SIG-M5 treated with dmso at 0.1 percent for 504 hours (cell line): ENCODE measurements around the gene PLD6.

ENCODE experiments used
- DNase-seq: peaks from one replicate; lab custom pipeline; 2025; ENCODE audit not compliant: unreplicated experiment; lab: John Stamatoyannopoulos, UW

PLD6 gene

DNA sequence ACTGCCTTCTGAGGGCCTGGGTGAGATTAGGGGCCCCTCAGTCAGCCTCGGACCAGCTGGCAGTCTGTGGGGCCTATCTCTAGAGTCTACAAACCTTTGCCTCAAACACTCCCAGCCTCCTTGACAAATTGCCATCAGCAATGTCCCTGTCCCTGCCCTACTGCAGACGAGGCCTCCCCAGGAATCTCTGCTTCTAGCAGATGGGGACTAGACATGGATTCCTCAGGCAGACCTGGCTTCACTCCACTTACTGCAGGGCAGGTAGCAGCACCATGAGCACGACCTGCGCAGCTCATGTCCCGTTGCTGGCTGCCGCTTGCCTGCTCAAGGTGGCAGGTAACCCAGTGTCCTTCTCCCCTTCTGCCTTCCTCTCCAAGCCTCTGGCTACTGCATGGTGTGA, 49.1 kb downstream of the PLD6 start:
- DNase-seq: no peak

DNA sequence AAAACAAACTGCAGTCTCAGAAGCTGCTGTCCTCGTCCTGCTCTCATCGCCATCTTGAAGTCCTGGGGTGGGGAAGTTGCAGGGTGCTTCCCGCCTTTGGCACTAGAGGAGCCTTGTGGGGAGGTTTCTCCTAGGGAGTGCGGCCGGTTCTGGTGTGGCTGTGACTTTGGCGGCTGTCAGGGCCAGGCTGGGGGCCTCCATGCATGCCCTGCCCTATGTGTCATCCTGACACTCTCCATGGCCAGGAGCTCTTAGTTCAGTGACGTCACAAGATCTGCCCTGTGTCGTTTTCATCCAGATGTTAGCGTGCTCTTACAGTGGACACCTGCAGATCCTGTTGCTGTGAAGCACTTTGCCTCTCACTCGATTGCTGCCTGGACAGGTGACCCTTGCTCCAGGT, 49.6 kb downstream of the PLD6 start:
- DNase-seq: no peak

DNA sequence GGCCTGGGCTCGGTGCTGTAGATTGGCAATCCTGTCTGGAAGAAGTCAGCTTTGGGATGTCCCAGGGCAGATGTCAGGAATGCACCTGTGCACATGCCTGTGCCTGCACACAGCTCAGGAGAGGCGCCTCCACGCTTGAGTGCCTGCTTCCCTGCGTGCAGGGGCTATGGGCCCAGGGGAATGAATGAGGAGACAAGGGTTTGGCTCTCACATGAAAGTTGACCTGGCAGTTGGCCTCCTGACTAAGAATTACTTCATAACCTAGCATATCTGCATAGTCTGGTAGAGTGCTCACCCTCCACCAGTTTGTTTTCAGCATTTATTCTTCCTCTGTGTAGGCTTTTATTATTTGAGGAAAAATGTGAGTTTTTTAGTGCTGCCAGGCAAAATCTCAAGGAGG, 50.0 kb downstream of the PLD6 start:
- no peak for DNase-seq

DNA sequence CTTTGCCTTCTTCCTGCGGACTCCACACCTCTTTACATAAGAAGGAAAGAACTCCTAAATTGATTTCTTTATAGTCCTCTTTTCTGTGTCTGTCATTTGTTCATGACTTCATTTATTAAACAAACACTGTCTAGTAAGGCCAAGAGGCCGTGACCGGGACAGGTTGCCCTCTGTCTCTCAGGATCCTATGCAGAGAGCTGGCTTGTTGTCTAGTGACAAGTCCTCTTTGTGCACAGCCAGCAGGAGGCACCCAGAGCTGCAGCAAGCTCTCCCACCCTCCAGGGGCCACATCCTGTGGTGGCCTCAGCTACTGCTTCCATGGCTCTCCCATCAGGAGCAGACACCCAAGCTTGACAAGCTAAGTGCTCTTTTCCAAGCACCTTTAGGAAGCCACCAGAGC, 50.6 kb downstream of the PLD6 start:
- DNase-seq: no peak

DNA sequence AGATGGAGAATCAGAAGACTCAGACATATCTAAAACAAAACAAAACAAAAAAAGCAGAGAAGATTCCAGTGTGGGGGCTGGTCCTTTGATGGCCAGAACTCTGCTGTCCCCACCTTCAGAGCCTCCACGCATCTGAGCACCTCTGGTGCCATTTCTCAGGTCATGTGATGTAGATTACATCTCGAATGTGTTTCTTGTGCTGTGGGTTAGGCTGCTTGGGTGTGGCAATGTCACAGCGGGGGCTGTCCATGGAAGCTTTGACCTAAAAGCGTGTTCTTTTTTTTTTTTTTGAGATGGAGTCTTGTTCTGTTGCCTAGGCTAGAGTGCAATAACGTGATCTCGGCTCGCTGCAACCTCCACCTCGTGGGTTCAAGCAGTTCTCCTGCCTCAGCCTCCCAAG, 51.2 kb downstream of the PLD6 start:
- no peak for DNase-seq

DNA sequence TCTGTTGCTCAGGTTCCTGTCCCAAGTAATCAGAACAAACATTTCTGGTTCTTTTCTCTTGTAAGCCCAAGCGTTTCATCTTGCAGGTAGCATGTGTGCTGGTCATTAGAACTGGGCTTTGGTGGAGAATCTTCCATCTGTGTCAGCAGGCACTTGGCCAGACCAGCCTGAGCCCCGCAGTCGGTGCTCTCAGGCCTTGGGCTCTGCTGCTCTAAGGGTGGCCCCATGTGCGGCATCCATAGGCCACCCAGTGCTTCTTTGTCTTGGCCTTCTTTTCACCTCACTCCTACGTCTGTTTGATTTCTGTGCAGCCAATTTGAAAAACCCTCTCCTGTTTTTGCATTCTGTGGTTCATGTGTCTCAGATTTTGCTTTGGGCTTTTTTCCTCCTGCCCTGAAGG, 51.6 kb downstream of the PLD6 start:
- no peak for DNase-seq

DNA sequence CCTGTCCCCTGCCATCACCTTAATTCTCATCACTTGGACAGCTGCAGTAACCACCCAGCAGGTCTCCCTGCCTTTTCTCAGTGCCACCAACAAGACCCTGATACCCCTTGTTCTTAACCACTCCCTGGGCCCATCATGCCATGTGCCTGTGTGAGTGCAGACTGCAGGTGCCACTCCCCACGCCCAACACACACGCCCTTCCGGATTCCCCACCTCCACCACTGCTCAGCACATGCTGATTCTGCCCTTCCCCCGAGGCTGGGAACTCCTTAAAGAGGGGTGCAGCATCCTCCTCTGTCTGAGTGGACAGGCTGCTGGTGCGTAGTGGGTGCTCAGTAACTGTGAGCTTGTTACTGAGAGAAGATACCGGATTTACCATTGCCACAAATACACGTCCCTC, 52.4 kb downstream of the PLD6 start:
- DNase-seq: no peak

DNA sequence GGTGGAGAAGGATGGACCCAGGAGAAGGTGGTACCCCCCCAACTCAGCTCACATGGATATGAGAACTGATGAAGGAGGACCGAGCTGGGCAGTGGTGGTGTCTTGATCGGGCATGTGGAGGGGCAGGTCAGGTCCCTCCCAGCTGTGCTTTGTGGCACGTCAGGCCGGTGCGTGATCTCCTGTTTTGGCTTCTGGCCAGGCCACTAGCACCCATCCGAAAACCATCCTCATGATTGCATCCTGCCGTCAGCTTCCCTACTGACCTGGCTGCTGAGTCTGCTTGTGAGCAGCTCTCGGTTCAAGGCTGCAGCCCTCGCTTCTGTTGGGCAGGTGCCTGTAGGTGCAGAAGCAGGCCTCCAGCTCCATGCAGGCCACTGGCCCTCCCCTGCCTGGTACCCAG, 53.1 kb downstream of the PLD6 start:
- DNase-seq: no peak

DNA sequence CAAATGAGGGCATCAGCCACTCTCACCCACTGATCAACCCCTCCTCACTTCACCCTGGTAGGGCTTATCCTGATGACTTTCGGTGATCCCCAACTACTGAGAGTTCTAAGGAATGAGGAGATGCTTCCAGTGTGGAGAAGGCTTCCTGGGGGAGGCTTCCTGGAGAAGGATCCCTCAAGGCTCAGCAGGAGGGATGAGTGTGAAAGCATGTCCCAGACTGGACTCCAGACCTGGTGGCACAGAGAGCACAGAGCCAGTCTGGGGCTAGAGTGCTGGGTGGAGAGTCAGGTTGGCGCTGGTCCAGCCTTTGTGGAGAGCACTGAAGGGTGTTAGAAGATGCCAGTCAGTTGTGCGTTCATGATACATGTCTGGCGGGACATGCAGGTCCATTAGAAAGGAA, 53.7 kb downstream of the PLD6 start:
- no peak for DNase-seq

DNA sequence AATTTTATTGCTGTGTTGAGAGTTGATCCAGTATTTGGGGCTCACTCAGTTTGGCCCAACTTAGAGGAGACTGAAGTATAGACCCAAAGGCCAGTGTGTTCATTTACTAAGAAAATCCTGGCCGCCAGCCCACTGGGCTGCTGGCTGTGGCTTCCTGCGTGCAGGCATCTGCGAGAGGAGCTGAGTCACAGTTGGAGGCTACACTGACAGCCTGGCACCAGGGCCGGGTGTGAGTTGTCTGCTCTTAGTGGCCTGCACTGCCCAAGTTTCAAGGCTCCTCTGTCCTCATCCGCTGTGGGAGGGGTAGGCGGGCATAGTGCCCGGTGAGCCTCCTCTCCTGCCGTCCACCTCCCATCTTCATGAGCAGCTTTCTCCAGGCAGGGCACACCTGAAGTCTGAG, 54.2 kb downstream of the PLD6 start:
- DNase-seq: no peak

DNA sequence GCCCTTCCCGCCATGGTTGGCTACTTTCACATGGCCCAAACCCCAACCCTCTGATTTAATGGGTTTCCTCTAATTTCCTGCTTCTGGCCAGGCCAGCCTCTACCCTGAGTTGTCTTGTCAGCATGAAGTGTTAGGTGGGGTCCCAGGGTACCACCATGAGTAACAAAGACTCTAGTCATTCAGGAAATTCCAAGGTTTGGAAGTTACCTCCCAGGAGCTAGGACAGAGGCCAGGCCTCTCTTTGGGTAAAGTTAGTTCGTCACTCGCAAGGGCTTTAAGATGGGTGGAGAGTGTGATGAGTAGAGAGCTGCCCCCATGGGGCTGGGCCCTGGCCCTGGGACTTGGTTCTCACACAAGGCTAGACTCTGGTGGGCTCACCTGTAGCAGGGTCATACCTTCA, 54.6 kb downstream of the PLD6 start:
- no peak for DNase-seq

DNA sequence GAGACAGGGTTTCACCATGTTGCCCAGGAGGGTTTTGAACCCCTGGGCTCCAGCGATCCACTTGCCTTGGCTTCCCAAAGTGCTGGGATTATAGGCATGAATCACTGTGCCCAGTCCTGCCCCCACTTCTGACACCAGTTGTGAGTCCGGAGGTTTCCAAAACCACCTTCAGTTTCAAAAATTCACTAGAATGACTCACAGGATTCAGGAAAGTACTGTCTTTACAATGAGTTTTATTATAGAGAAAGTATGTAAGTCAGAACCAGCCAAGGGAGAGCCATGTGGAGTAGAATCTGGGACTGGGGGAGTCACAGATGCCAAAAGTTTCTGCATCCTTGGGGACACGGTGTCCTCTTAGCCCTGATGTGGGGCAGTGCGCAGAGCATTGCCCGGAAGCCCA, 55.1 kb downstream of the PLD6 start:
- no peak for DNase-seq
